Myocyte (in vitro differentiated cells): ENCODE measurements around the gene OSER1. TPM values are rescaled to one million over a fixed set of nuclear protein-coding genes. Genes with fewer than 3 reads are reported as not detected.
"Not testable (repeated sequence)": the region's sequence is repeated elsewhere in the genome, so short reads cannot be mapped to it uniquely, and the experiment has no call there.

Source experiments
- DNase-seq: peaks from one replicate; pipeline ENCODE4 v3.0.0-alpha.2; 2012; ENCODE audit warnings: low read depth
- polyA plus RNA-seq: library from polyadenylated mRNA; unstranded; fragments of >200 nt; gene quantifications from one replicate; pipeline ENCODE4 v1.2.1, GENCODE V29; 2012; ENCODE audit warnings: missing spikeins
- total RNA-seq: library from RNA; depleted of rRNA; stranded (reverse); fragments of >200 nt; gene quantifications from 2 replicates; pipeline ENCODE4 v1.2.3, GENCODE V29; 2014

OSER1 gene
- 36.3 and 37.4 TPM in 2 replicates for total RNA-seq
- 28.8 TPM for polyA plus RNA-seq

- DNase-seq, result peak; percentile 97
Measured at GRCh38 chr20:44210406-44211176, at the start of gene OSER1. Gene OSER1, minus strand, starts transcription at chr20:44210771. Its CDS starts 3,814 bp downstream, at chr20:44206957.

GRCh38 chr20:44258226-44258890 is 47.8 kb upstream of the OSER1 start:
- no peak for DNase-seq

GRCh38 chr20:44256961-44257360 is 46.4 kb upstream of the OSER1 start:
- DNase-seq, result no peak

- no peak for DNase-seq
Measured at GRCh38 chr20:44255942-44256341, 45.4 kb upstream of the OSER1 start.

- DNase-seq, result no peak
Measured at GRCh38 chr20:44254073-44254472, 43.5 kb upstream of the OSER1 start.

GRCh38 chr20:44253528-44253927 is 43.0 kb upstream of the OSER1 start:
- DNase-seq, result no peak

GRCh38 chr20:44251284-44251683 is 40.7 kb upstream of the OSER1 start:
- no peak for DNase-seq

GRCh38 chr20:44248410-44248759 is 37.8 kb upstream of the OSER1 start:
- no peak for DNase-seq

- peak; percentile 53 for DNase-seq
Measured at GRCh38 chr20:44247586-44248409, 37.2 kb upstream of the OSER1 start.

- no peak for DNase-seq
Measured at GRCh38 chr20:44247131-44247571, 36.6 kb upstream of the OSER1 start, which contains the start of gene GDAP1L1. Gene GDAP1L1, plus strand, starts transcription at chr20:44247308. Its CDS starts 27 bp downstream, at chr20:44247335.

GRCh38 chr20:44245977-44246376 is 35.4 kb upstream of the OSER1 start:
- no peak for DNase-seq

- no peak for DNase-seq
Measured at GRCh38 chr20:44241796-44242195, 31.2 kb upstream of the OSER1 start.

GRCh38 chr20:44236840-44237239 is 26.3 kb upstream of the OSER1 start:
- not testable (repeated sequence) for DNase-seq

GRCh38 chr20:44235702-44236101 is 25.1 kb upstream of the OSER1 start:
- DNase-seq, result no peak

GRCh38 chr20:44234566-44235317 is 24.2 kb upstream of the OSER1 start:
- DNase-seq, result no peak

- DNase-seq, result no peak
Measured at GRCh38 chr20:44233436-44234016, 23.0 kb upstream of the OSER1 start.

GRCh38 chr20:44232469-44232856 is 21.9 kb upstream of the OSER1 start:
- not testable (repeated sequence) for DNase-seq

- DNase-seq, result no peak
Measured at GRCh38 chr20:44231713-44232468, 21.3 kb upstream of the OSER1 start.

- peak; percentile 66 for DNase-seq
Measured at GRCh38 chr20:44231193-44231592, 20.6 kb upstream of the OSER1 start.
